Measurements from ENCODE around the gene NYAP2.

The NYAP2 gene

DNA sequence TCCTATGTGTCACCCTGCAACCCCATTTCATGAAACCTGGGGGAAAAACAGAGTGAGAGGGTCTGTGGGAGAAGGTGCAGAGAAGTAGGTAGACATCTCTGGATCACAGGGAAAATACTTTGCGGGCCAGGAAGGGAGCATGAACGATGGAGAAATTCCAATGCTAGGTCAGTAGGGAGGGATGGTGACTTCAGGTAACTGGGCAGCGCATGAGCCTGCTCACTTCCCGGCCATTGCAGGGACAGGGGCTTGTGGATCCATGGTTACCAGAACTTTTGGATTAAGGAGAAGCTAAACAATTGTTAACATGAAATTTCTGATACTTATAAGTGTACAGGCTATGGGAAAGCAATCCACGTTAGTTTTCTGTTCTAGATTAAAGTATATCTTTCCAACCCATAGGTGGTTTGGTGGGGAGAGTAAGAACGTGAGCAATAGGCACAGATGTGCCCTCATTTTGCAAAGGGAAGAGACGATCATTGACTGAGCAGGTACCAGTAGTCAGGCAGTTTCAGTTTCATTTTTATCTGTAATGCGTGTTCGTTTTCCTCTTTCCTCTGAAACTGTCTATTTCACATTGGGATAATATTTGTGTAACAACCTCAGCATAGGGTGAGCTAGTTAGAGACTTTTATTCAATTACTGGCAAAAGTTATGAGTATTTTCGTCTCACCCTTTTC lies 65.0 kb downstream of the NYAP2 start:
- Histone ChIP-seq H3K14ac (ENCODE audit: low read length) (no peak overlapping the region), H2BK15ac (ENCODE audit: low read length) (no peak overlapping the region), H3K4me3 (ENCODE audit: low read length in 2 of 2) (no peak overlapping the region), H3K4me1 (ENCODE audit: control insufficient read depth in 2 of 2, insufficient read depth in 1 of 2, low read depth in 1 of 2, low read length in 2 of 2) (peaks cover 0 to 2% of the 10 kb centered on the region in 2 donors), H3K9me3 (replicated peaks in 1 of 2; ENCODE audit: control insufficient read depth in 2 of 2, insufficient read depth in 1 of 2, low read depth in 1 of 2, low read length in 2 of 2) (no peaks in the 10 kb centered on the region), H4K91ac (ENCODE audit: low read depth, low read length, poor library complexity) (no peak overlapping the region), H3K23ac (ENCODE audit: low read depth, low read length, poor library complexity) (no peak overlapping the region), H3K4ac (ENCODE audit: low read length) (no peak overlapping the region), H2BK5ac (ENCODE audit: low read length) (no peak overlapping the region), H4K8ac (ENCODE audit: low read depth, low read length) (no peak overlapping the region), H3K18ac (ENCODE audit: low read length) (no peak overlapping the region), H2BK12ac (ENCODE audit: low read length) (no peak overlapping the region), H3K9ac (ENCODE audit: low read depth, low read length, poor library complexity) (no peak overlapping the region), H3K27me3 (ENCODE audit: control insufficient read depth in 3 of 3, insufficient read depth in 3 of 3, low read depth in 1 of 3, low read length in 3 of 3) (no peaks in the 10 kb centered on the region), H3K27ac (replicated peaks; ENCODE audit: low read length) (no peak overlapping the region), H2BK120ac (ENCODE audit: low read depth, low read length) (no peak overlapping the region), H3K79me1 (ENCODE audit: low read depth, low read length) (no peaks in the 10 kb centered on the region), H3K4me2 (ENCODE audit: insufficient read depth, low read length, poor library complexity, severe bottlenecking) (no peak overlapping the region), H2AFZ (ENCODE audit: low read length) (no peak overlapping the region), H3K36me3 (replicated peaks in 1 of 2; ENCODE audit: control insufficient read depth in 2 of 2, insufficient read depth in 2 of 2, low read length in 2 of 2) (no peaks in the 10 kb centered on the region), H2AK5ac (ENCODE audit: low read depth, low read length) (no peak overlapping the region)
- no CpG with 5 or more reads among the region's 10 CpGs for WGBS, 2 donors (ENCODE audit: extremely low coverage in 2 of 2, insufficient read length in 2 of 2, insufficient replicate concordance in 1 of 2)
- no peak for DNase-seq (ENCODE audit: low spot score)

DNA sequence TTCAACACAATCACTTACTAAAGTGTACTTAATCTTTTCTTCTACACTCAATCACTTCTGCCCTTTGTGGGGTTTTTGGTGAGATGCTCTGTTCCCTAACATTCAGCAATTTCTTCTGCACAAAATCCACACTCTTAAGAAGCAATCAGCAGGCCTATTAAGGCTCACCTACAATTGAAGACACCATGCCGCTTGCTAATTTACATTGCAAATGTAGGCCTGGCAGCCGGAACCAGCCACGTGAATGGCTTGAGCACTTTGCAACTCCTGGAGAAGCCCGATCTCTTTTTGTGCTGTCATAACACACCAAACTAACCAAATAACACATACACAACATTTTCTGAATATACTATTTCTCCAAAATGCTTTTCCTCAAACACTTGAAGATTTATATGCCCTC lies 66.3 kb downstream of the NYAP2 start:
- Histone ChIP-seq H3K23ac (ENCODE audit: low read depth, low read length, poor library complexity) (no peak overlapping the region), H2AFZ (ENCODE audit: low read length) (no peak overlapping the region), H2BK120ac (ENCODE audit: low read depth, low read length) (no peak overlapping the region), H3K27ac (replicated peaks; ENCODE audit: low read length) (no peak overlapping the region), H2BK15ac (ENCODE audit: low read length) (no peak overlapping the region), H3K9me3 (replicated peaks in 1 of 2; ENCODE audit: control insufficient read depth in 2 of 2, insufficient read depth in 1 of 2, low read depth in 1 of 2, low read length in 2 of 2) (no peaks in the 10 kb centered on the region), H4K8ac (ENCODE audit: low read depth, low read length) (no peak overlapping the region), H3K18ac (ENCODE audit: low read length) (no peak overlapping the region), H2BK5ac (ENCODE audit: low read length) (no peak overlapping the region), H2AK5ac (ENCODE audit: low read depth, low read length) (no peak overlapping the region), H3K4me1 (ENCODE audit: control insufficient read depth in 2 of 2, insufficient read depth in 1 of 2, low read depth in 1 of 2, low read length in 2 of 2) (peaks cover 0 to 2% of the 10 kb centered on the region in 2 donors), H3K4me2 (ENCODE audit: insufficient read depth, low read length, poor library complexity, severe bottlenecking) (no peak overlapping the region), H3K79me1 (ENCODE audit: low read depth, low read length) (no peaks in the 10 kb centered on the region), H3K9ac (ENCODE audit: low read depth, low read length, poor library complexity) (no peak overlapping the region), H3K4me3 (ENCODE audit: low read length in 2 of 2) (no peak overlapping the region), H3K36me3 (replicated peaks in 1 of 2; ENCODE audit: control insufficient read depth in 2 of 2, insufficient read depth in 2 of 2, low read length in 2 of 2) (no peaks in the 10 kb centered on the region), H2BK12ac (ENCODE audit: low read length) (no peak overlapping the region), H4K91ac (ENCODE audit: low read depth, low read length, poor library complexity) (no peak overlapping the region), H3K27me3 (ENCODE audit: control insufficient read depth in 3 of 3, insufficient read depth in 3 of 3, low read depth in 1 of 3, low read length in 3 of 3) (no peaks in the 10 kb centered on the region), H3K4ac (ENCODE audit: low read length) (no peak overlapping the region), H3K14ac (ENCODE audit: low read length) (no peak overlapping the region)
- WGBS, 2 donors (ENCODE audit: extremely low coverage in 2 of 2, insufficient read length in 2 of 2, insufficient replicate concordance in 1 of 2), result no CpG with 5 or more reads among the region's 4 CpGs
- DNase-seq (ENCODE audit: low spot score), result no peak

DNA sequence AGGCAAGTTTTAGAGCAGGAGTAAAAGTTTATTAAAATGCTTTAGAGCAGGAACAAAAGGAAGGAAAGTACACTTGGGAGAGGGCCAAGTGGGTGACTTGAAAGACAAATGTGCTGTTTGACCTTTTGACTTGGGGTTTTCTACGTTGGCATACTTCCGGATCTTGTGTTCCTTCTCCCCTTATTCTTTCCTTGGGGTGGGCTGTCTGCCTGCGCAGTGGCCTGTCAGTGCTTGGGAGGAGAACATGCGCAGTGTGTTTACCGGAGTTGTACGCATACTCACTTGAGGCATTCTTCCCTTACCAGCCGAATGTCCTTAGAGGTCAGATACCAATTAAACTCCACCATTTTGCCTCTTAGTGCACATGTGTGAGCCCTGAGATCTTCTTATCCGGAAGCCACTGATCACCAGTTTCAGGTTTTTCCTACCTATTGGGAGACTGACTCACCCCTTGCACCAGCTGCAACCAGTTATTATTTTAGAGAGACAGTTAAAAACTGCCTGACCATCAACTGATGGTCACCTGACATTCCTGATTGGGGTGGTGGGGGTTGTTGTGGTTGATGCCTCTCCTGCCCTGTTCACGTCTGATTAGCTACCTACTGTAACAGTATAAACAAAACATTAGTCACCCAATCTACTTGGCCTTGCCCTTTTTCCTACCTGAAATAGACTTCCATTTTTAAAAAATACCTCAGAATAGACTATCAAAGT lies 67.5 kb downstream of the NYAP2 start:
- H3K4ac ChIP-seq (ENCODE audit: low read length), result no peak overlapping the region
- H2AFZ ChIP-seq (ENCODE audit: low read length), result no peak overlapping the region
- H4K91ac ChIP-seq (ENCODE audit: low read depth, low read length, poor library complexity), result no peak overlapping the region
- no peaks in the 10 kb centered on the region for H3K79me1 ChIP-seq (ENCODE audit: low read depth, low read length)
- no peak overlapping the region for H3K23ac ChIP-seq (ENCODE audit: low read depth, low read length, poor library complexity)
- no peak overlapping the region for H3K9ac ChIP-seq (ENCODE audit: low read depth, low read length, poor library complexity)
- H3K27me3 ChIP-seq (ENCODE audit: control insufficient read depth in 3 of 3, insufficient read depth in 3 of 3, low read depth in 1 of 3, low read length in 3 of 3), result no peaks in the 10 kb centered on the region
- H3K4me2 ChIP-seq (ENCODE audit: insufficient read depth, low read length, poor library complexity, severe bottlenecking), result no peak overlapping the region
- peaks cover 0 to 2% of the 10 kb centered on the region in 2 donors for H3K4me1 ChIP-seq (ENCODE audit: control insufficient read depth in 2 of 2, insufficient read depth in 1 of 2, low read depth in 1 of 2, low read length in 2 of 2)
- no peak overlapping the region for H3K4me3 ChIP-seq (ENCODE audit: low read length in 2 of 2)
- H2BK15ac ChIP-seq (ENCODE audit: low read length), result no peak overlapping the region
- WGBS, 2 donors (ENCODE audit: extremely low coverage in 2 of 2, insufficient read length in 2 of 2, insufficient replicate concordance in 1 of 2), result no CpG with 5 or more reads among the region's 9 CpGs
- no peak overlapping the region for H3K18ac ChIP-seq (ENCODE audit: low read length)
- no peak overlapping the region for H4K8ac ChIP-seq (ENCODE audit: low read depth, low read length)
- no peak overlapping the region for H2AK5ac ChIP-seq (ENCODE audit: low read depth, low read length)
- no peaks in the 10 kb centered on the region for H3K9me3 ChIP-seq (replicated peaks in 1 of 2; ENCODE audit: control insufficient read depth in 2 of 2, insufficient read depth in 1 of 2, low read depth in 1 of 2, low read length in 2 of 2)
- H2BK5ac ChIP-seq (ENCODE audit: low read length), result no peak overlapping the region
- no peak overlapping the region for H3K27ac ChIP-seq (replicated peaks; ENCODE audit: low read length)
- no peak overlapping the region for H2BK120ac ChIP-seq (ENCODE audit: low read depth, low read length)
- H3K36me3 ChIP-seq (replicated peaks in 1 of 2; ENCODE audit: control insufficient read depth in 2 of 2, insufficient read depth in 2 of 2, low read length in 2 of 2), result no peaks in the 10 kb centered on the region
- H3K14ac ChIP-seq (ENCODE audit: low read length), result no peak overlapping the region
- no peak overlapping the region for H2BK12ac ChIP-seq (ENCODE audit: low read length)
- DNase-seq (ENCODE audit: low spot score), result no peak

- Histone ChIP-seq H3K4me1 (ENCODE audit: control insufficient read depth in 2 of 2, insufficient read depth in 1 of 2, low read depth in 1 of 2, low read length in 2 of 2) (peaks cover 0 to 2% of the 10 kb centered on the region in 2 donors), H4K91ac (ENCODE audit: low read depth, low read length, poor library complexity) (no peak overlapping the region), H3K79me1 (ENCODE audit: low read depth, low read length) (no peaks in the 10 kb centered on the region), H3K9ac (ENCODE audit: low read depth, low read length, poor library complexity) (no peak overlapping the region), H3K36me3 (replicated peaks in 1 of 2; ENCODE audit: control insufficient read depth in 2 of 2, insufficient read depth in 2 of 2, low read length in 2 of 2) (no peaks in the 10 kb centered on the region), H2AK5ac (ENCODE audit: low read depth, low read length) (no peak overlapping the region), H2BK120ac (ENCODE audit: low read depth, low read length) (no peak overlapping the region), H3K4me2 (ENCODE audit: insufficient read depth, low read length, poor library complexity, severe bottlenecking) (no peak overlapping the region), H3K14ac (ENCODE audit: low read length) (no peak overlapping the region), H4K8ac (ENCODE audit: low read depth, low read length) (no peak overlapping the region), H3K23ac (ENCODE audit: low read depth, low read length, poor library complexity) (no peak overlapping the region), H2AFZ (ENCODE audit: low read length) (no peak overlapping the region), H2BK15ac (ENCODE audit: low read length) (no peak overlapping the region), H3K9me3 (replicated peaks in 1 of 2; ENCODE audit: control insufficient read depth in 2 of 2, insufficient read depth in 1 of 2, low read depth in 1 of 2, low read length in 2 of 2) (no peaks in the 10 kb centered on the region), H3K4me3 (ENCODE audit: low read length in 2 of 2) (no peak overlapping the region), H3K4ac (ENCODE audit: low read length) (no peak overlapping the region), H3K27ac (replicated peaks; ENCODE audit: low read length) (no peak overlapping the region), H3K18ac (ENCODE audit: low read length) (no peak overlapping the region), H2BK5ac (ENCODE audit: low read length) (no peak overlapping the region), H3K27me3 (ENCODE audit: control insufficient read depth in 3 of 3, insufficient read depth in 3 of 3, low read depth in 1 of 3, low read length in 3 of 3) (no peaks in the 10 kb centered on the region), H2BK12ac (ENCODE audit: low read length) (no peak overlapping the region)
- no peak for DNase-seq (ENCODE audit: low spot score)
- WGBS, 2 donors (ENCODE audit: extremely low coverage in 2 of 2, insufficient read length in 2 of 2, insufficient replicate concordance in 1 of 2), result no CpG with 5 or more reads among the region's 2 CpGs
These were observed 68.6 kb downstream of the NYAP2 start for GRCh38 chr2:225468131-225468530.
